ENCODE data around the gene FAN1.
A peak's percentile ranks its signal among the peaks of the same experiment; 100 is the strongest.

The FAN1 gene

DNA sequence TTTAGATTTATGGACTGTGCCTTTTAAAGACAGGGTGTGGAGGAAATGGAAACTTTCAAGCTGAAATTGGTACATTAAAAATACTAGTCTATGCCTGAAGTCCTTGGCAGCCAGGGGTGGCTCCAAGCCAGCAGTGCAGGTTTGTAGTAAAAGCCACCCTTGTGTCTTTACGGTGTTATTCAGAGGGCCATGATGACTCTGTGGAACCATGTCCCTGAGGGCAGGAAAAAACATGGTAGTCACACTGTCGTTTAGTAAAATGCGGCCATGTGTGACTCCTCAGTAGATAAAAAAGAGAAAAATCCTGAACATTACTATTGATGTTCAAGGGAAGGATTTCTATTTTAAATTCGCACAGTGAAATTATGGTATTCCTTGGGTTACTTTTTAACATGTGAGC, 2.7 kb downstream of the FAN1 start:
- Histone ChIP-seq H3K79me2 (ENCODE audit: insufficient read depth, low read length) (peaks cover 10% of the 10 kb centered on the region), H3K4me1 (ENCODE audit: insufficient read depth, low read length, poor library complexity, severe bottlenecking) (peaks cover 28% of the 10 kb centered on the region), H3K36me3 (ENCODE audit: insufficient read depth, low read length) (peaks cover 19% of the 10 kb centered on the region), H3K4me2 (ENCODE audit: low read depth, low read length, poor library complexity, severe bottlenecking) (peak overlapping the region; percentile 36), H3F3A (ENCODE audit: low read depth) (0 out of 2 replicates have a peak, but pooled peaks cover 2% of the 10 kb centered on the region), H3K4me3 (ENCODE audit: low read length, poor library complexity, severe bottlenecking) (no peak overlapping the region), H3K27me3 (ENCODE audit: insufficient read depth, low read length, poor library complexity, severe bottlenecking) (no peaks in the 10 kb centered on the region), H4K20me1 (ENCODE audit: insufficient read depth, low read length, poor library complexity, severe bottlenecking) (no peaks in the 10 kb centered on the region), H3K9ac (ENCODE audit: low read depth, low read length, poor library complexity, severe bottlenecking) (no peak overlapping the region), H3K9me3 (ENCODE audit: insufficient read depth, low read depth, low read length) (no peaks in the 10 kb centered on the region), H2AFZ (ENCODE audit: low read length) (no peak overlapping the region), H3K9me2 (replicated peaks; ENCODE audit: low read depth, low read length) (no peaks in the 10 kb centered on the region)
- TF ChIP-seq, protein P1, sequence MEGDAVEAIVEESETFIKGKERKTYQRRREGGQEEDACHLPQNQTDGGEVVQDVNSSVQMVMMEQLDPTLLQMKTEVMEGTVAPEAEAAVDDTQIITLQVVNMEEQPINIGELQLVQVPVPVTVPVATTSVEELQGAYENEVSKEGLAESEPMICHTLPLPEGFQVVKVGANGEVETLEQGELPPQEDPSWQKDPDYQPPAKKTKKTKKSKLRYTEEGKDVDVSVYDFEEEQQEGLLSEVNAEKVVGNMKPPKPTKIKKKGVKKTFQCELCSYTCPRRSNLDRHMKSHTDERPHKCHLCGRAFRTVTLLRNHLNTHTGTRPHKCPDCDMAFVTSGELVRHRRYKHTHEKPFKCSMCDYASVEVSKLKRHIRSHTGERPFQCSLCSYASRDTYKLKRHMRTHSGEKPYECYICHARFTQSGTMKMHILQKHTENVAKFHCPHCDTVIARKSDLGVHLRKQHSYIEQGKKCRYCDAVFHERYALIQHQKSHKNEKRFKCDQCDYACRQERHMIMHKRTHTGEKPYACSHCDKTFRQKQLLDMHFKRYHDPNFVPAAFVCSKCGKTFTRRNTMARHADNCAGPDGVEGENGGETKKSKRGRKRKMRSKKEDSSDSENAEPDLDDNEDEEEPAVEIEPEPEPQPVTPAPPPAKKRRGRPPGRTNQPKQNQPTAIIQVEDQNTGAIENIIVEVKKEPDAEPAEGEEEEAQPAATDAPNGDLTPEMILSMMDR (conservative IDR thresholded peaks at IDR 0.05; ENCODE audit: low read length), result no peak
- TF ChIP-seq EZH2phosphoT487 (IDR thresholded peaks at IDR 0.05; ENCODE audit: borderline replicate concordance), result no peak

DNA sequence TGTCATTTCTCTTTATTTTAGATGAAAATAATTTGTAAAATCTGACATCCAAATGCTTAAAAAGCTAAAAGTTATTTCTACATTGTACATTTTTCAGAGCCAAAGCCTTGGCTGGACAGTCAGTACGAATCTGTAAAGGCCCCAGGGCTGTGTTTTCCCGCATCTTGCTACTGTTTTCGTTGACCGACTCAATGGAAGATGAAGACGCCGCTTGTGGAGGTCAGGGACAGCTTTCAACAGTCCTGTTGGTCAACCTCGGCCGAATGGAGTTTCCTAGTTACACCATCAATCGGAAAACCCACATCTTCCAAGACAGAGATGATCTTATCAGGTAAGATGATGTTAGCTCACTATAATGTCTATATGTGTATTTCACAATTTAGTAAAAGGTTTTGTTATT, 10.0 kb downstream of the FAN1 start:
- no peaks in the 10 kb centered on the region for H3K4me1 ChIP-seq (ENCODE audit: insufficient read depth, low read length, poor library complexity, severe bottlenecking)
- no peaks in the 10 kb centered on the region; the same call in 1 of the 2 replicates for H3K79me2 ChIP-seq (ENCODE audit: insufficient read depth, low read length)
- TF ChIP-seq, protein P1 (conservative IDR thresholded peaks at IDR 0.05; ENCODE audit: low read length), result no peak
- TF ChIP-seq EZH2phosphoT487 (IDR thresholded peaks at IDR 0.05; ENCODE audit: borderline replicate concordance), result no peak
- no peak overlapping the region for H3K9ac ChIP-seq (ENCODE audit: low read depth, low read length, poor library complexity, severe bottlenecking)
- peaks cover 71% of the 10 kb centered on the region for H3K36me3 ChIP-seq (ENCODE audit: insufficient read depth, low read length)
- H3K4me3 ChIP-seq (ENCODE audit: low read length, poor library complexity, severe bottlenecking), result no peak overlapping the region
- no peaks in the 10 kb centered on the region for H3K9me2 ChIP-seq (replicated peaks; ENCODE audit: low read depth, low read length)
- H3K9me3 ChIP-seq (ENCODE audit: insufficient read depth, low read depth, low read length), result no peaks in the 10 kb centered on the region
- H4K20me1 ChIP-seq (ENCODE audit: insufficient read depth, low read length, poor library complexity, severe bottlenecking), result no peaks in the 10 kb centered on the region
- H3F3A ChIP-seq (ENCODE audit: low read depth), result no peaks in the 10 kb centered on the region
- H3K4me2 ChIP-seq (ENCODE audit: low read depth, low read length, poor library complexity, severe bottlenecking), result no peak overlapping the region
- no peaks in the 10 kb centered on the region for H3K27me3 ChIP-seq (ENCODE audit: insufficient read depth, low read length, poor library complexity, severe bottlenecking)
- no peak overlapping the region for H2AFZ ChIP-seq (ENCODE audit: low read length)

DNA sequence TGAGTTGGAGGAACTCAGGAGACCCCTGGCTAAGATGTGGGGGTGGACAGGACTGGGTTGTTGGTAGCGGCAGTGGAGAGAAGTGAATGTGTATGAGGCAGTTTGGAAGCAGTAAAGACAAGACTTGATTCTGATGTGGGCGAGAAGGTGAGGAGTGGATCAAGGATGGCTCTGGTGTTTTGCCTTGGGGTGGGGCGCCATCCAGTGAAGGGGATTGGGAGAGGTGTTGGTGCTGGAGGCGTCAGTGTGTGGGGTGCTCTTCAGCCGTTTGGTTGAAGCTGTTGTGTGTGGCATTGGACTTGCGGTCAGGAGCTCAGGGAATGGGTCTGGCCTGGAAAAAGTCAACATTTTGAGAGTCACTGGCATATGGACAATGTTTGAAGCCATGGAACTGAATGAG, 13.3 kb downstream of the FAN1 start:
- no peak overlapping the region for H3K9ac ChIP-seq (ENCODE audit: low read depth, low read length, poor library complexity, severe bottlenecking)

More for the DNA sequence above, 13.3 kb downstream of the FAN1 start:
- TF ChIP-seq, protein P1 (conservative IDR thresholded peaks at IDR 0.05; ENCODE audit: low read length), result no peak
- no peak for TF ChIP-seq EZH2phosphoT487 (IDR thresholded peaks at IDR 0.05; ENCODE audit: borderline replicate concordance)
- Histone ChIP-seq H4K20me1 (ENCODE audit: insufficient read depth, low read length, poor library complexity, severe bottlenecking) (no peaks in the 10 kb centered on the region), H3K79me2 (ENCODE audit: insufficient read depth, low read length) (no peaks in the 10 kb centered on the region; the same call in 1 of the 2 replicates), H3K36me3 (ENCODE audit: insufficient read depth, low read length) (peaks cover 79% of the 10 kb centered on the region; the same call in 1 of the 2 replicates), H3K4me3 (ENCODE audit: low read length, poor library complexity, severe bottlenecking) (no peak overlapping the region), H2AFZ (ENCODE audit: low read length) (no peak overlapping the region), H3K9me2 (replicated peaks; ENCODE audit: low read depth, low read length) (no peaks in the 10 kb centered on the region), H3K4me1 (ENCODE audit: insufficient read depth, low read length, poor library complexity, severe bottlenecking) (no peaks in the 10 kb centered on the region), H3K4me2 (ENCODE audit: low read depth, low read length, poor library complexity, severe bottlenecking) (no peak overlapping the region), H3K9me3 (ENCODE audit: insufficient read depth, low read depth, low read length) (no peaks in the 10 kb centered on the region), H3F3A (ENCODE audit: low read depth) (no peaks in the 10 kb centered on the region), H3K27me3 (ENCODE audit: insufficient read depth, low read length, poor library complexity, severe bottlenecking) (no peaks in the 10 kb centered on the region)

All from Loucy (cell line).